Heart left ventricle (tissue), 13 donors: ENCODE data around the gene CFAP58.

ENCODE experiments used
- POLR2A ChIP-seq, 2 donors: fragments of 450-650 bp; IDR thresholded peaks; one replicate each; pipeline ENCODE4 v1.6.1; 2017; ENCODE audit warnings: antibody characterized with exemption in 2 of 2, mild to moderate bottlenecking in 2 of 2, moderate library complexity in 2 of 2
- TF ChIP-seq, protein P1 (sequence below), 12 donors: fragments of 200-600 bp; sonication (generic) in 4 of 12; IDR thresholded peaks; one replicate each; pipeline versions ENCODE4 v1.5.0 to v1.8.0; 2018 to 2022; ENCODE audit warnings: antibody characterized with exemption in 12 of 12, mild to moderate bottlenecking in 5 of 12
- donor health status: ischemic (EF 13 %, LVEDD 7.1; RV severe dilation, severe dysfunction).
- donor health status: DM: no; HTN: yes; CAD: no.
- donor health status: DM: no; HTN: no; CAD: no.
- donor health status: ischemic (EF 25% LVEDD 6.9; RV normal size, moderate dysfunction).
- donor health status: ischemic (EF 25% LVEDD 5.7; RV mildly dilated, moderate dysfunction).
- donor health status: ischemic (EF 35%, LVEDD 5.7; RV mildly dilated, moderate dysfunction).
- donor health status: nonischemic (EF 11% LVEDD 7.7; RV severe dilation, severe dysfunction).
- donor health status: DM: yes; HTN: yes; CAD: no.
- donor health status: PGD.
- donor health status: ischemic (EF 29% LVEDD 5.4; RV normal size, mild dysfunction).
- donor health status: nonischemic (EF 23%, LVEDD 6.1; RV moderate dilation, normal function).

DNA sequence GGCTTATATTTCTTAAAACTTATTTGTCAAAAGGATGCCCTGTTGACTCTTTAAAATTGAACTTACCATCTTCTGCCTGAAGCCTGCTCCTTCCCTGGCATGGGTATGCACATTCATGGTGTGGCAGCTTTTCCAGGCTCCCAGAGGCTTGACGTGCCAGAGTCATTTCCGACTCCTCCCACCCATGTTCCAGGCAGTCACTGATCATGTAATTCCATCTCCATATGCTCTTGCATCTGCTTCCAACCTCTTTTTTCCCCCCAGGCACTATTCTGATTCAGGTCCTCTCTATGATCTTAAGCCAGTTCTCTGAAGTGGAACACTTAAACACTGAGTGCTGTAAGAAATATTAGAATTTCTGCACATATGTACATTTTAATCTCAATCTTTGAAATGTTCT, 82.2 kb downstream of the CFAP58 start:
- TF ChIP-seq, protein P1, sequence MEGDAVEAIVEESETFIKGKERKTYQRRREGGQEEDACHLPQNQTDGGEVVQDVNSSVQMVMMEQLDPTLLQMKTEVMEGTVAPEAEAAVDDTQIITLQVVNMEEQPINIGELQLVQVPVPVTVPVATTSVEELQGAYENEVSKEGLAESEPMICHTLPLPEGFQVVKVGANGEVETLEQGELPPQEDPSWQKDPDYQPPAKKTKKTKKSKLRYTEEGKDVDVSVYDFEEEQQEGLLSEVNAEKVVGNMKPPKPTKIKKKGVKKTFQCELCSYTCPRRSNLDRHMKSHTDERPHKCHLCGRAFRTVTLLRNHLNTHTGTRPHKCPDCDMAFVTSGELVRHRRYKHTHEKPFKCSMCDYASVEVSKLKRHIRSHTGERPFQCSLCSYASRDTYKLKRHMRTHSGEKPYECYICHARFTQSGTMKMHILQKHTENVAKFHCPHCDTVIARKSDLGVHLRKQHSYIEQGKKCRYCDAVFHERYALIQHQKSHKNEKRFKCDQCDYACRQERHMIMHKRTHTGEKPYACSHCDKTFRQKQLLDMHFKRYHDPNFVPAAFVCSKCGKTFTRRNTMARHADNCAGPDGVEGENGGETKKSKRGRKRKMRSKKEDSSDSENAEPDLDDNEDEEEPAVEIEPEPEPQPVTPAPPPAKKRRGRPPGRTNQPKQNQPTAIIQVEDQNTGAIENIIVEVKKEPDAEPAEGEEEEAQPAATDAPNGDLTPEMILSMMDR (IDR thresholded peaks at IDR 0.05): no peak
- TF ChIP-seq POLR2A (IDR thresholded peaks at IDR 0.05): no peak
